Fibroblast of upper back skin (primary cell): ENCODE measurements around the gene CLPTM1L.

ENCODE experiments used
- DNase-seq: peaks from one replicate; pipeline ENCODE4 v3.0.0-alpha.2; 2013

Gene CLPTM1L

GRCh38 chr5:1344975-1345838 lies at the start of gene CLPTM1L:
CLPTM1L (minus strand) TSS chr5:1345099; CDS start chr5:1344841, 258 bp downstream.
- peak; percentile 81 for DNase-seq

GRCh38 chr5:1393571-1394501 lies 48.9 kb upstream of the CLPTM1L start:
- DNase-seq = no peak

GRCh38 chr5:1392801-1393565 lies 48.1 kb upstream of the CLPTM1L start:
- no peak for DNase-seq

GRCh38 chr5:1392261-1392660 lies 47.4 kb upstream of the CLPTM1L start:
- no peak for DNase-seq

GRCh38 chr5:1391691-1392090 lies 46.8 kb upstream of the CLPTM1L start:
- no peak for DNase-seq

GRCh38 chr5:1390861-1391600 lies 46.1 kb upstream of the CLPTM1L start:
- no peak for DNase-seq

GRCh38 chr5:1390333-1390732 lies 45.4 kb upstream of the CLPTM1L start:
- DNase-seq = no peak

- DNase-seq = no peak
These were observed 43.6 kb upstream of the CLPTM1L start for GRCh38 chr5:1388383-1388967.

- no peak for DNase-seq
These were observed 43.0 kb upstream of the CLPTM1L start for GRCh38 chr5:1387876-1388275.

- DNase-seq = no peak
These were observed 42.3 kb upstream of the CLPTM1L start for GRCh38 chr5:1387059-1387755.

GRCh38 chr5:1386274-1386717 lies 41.4 kb upstream of the CLPTM1L start:
- DNase-seq = peak; percentile 3

GRCh38 chr5:1385395-1386273 lies 40.7 kb upstream of the CLPTM1L start:
- peak; percentile 14 for DNase-seq

GRCh38 chr5:1384521-1384920 lies 39.6 kb upstream of the CLPTM1L start:
- no peak for DNase-seq

- no peak for DNase-seq
These were observed 39.0 kb upstream of the CLPTM1L start for GRCh38 chr5:1383886-1384401.

GRCh38 chr5:1383344-1383743 lies 38.4 kb upstream of the CLPTM1L start:
- DNase-seq = no peak

- no peak for DNase-seq
These were observed 37.4 kb upstream of the CLPTM1L start for GRCh38 chr5:1382248-1382700.

- DNase-seq = no peak
These were observed 36.7 kb upstream of the CLPTM1L start for GRCh38 chr5:1381370-1382247.

GRCh38 chr5:1380910-1381309 lies 36.0 kb upstream of the CLPTM1L start:
- no peak for DNase-seq
